Omental fat pad (tissue), 4 donors: ENCODE measurements around the gene APCDD1L. TPM values are rescaled to one million over a fixed set of nuclear protein-coding genes. Genes with fewer than 3 reads are reported as not detected.

Experiments used
- ATAC-seq: fragments of 150-250 bp; one replicate; pipeline ENCODE4 v1.9.1; 2016; ENCODE audit warnings: mild to moderate bottlenecking, moderate library complexity; ENCODE audit not compliant: low FRiP score
- DNase-seq: peaks from one replicate; pipeline ENCODE4 v3.0.0-alpha.2; 2019; ENCODE audit warnings: low spot score
- total RNA-seq, 4 donors: library from RNA; depleted of rRNA; stranded (reverse); fragments of >200 nt; gene quantifications; one replicate each; pipeline ENCODE4 v1.1.0, GENCODE V29; 2016
- TF ChIP-seq, protein P1 (sequence below), 3 donors: fragments of 450-650 bp; IDR thresholded peaks; one replicate each; pipeline ENCODE4 v1.5.1; 2016 to 2017; ENCODE audit warnings: antibody characterized with exemption in 3 of 3, mild to moderate bottlenecking in 3 of 3, moderate library complexity in 2 of 3

Gene APCDD1L
- total RNA-seq, 4 donors from 2014 or later: 0.19 TPM; not detected in 3

DNA sequence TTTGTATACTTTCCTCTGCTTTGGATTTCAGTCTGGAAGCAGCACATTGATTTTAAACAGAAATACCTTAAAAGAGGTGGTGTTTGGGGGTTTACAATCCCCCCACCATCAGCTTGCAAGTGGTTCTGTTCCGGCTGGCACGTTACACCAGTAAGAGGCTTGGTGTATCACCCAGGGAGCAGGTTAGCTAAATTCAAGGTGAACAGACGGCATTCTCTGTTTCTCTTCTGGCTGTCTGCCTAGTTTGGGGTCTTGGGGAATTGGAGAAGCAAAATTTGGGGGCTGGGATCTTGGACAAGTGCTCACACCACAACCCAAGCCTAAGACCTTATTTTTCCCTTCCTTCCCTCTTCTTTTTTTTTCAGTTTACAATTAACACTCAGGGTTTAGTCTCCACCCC, 7.5 kb upstream of the APCDD1L start:
- no peak for DNase-seq
- TF ChIP-seq, protein P1, sequence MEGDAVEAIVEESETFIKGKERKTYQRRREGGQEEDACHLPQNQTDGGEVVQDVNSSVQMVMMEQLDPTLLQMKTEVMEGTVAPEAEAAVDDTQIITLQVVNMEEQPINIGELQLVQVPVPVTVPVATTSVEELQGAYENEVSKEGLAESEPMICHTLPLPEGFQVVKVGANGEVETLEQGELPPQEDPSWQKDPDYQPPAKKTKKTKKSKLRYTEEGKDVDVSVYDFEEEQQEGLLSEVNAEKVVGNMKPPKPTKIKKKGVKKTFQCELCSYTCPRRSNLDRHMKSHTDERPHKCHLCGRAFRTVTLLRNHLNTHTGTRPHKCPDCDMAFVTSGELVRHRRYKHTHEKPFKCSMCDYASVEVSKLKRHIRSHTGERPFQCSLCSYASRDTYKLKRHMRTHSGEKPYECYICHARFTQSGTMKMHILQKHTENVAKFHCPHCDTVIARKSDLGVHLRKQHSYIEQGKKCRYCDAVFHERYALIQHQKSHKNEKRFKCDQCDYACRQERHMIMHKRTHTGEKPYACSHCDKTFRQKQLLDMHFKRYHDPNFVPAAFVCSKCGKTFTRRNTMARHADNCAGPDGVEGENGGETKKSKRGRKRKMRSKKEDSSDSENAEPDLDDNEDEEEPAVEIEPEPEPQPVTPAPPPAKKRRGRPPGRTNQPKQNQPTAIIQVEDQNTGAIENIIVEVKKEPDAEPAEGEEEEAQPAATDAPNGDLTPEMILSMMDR (IDR thresholded peaks at IDR 0.05): no peak
- ATAC-seq: no peak

DNA sequence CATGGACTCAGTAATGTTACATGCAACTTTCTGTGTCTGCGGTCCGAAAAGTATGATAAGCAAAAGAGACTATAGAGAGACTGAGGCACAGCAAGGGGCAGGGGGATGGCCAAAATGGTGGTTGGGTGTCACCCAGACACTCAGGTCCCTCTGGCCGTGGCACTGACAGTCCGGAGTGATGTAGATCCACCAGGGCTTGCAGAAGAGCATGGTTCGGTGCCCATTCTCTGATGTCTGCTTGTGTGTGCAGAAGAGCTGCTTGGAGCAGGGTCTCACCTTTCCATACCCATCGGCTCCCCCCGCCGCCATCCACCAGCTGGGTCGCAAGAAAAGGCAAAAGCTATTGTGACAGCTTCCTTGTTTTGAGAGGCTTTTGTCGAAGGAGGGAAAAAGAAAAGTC, 6.6 kb upstream of the APCDD1L start:
- TF ChIP-seq, protein P1 (IDR thresholded peaks at IDR 0.05): no peak
- no peak for DNase-seq
- no peak for ATAC-seq

DNA sequence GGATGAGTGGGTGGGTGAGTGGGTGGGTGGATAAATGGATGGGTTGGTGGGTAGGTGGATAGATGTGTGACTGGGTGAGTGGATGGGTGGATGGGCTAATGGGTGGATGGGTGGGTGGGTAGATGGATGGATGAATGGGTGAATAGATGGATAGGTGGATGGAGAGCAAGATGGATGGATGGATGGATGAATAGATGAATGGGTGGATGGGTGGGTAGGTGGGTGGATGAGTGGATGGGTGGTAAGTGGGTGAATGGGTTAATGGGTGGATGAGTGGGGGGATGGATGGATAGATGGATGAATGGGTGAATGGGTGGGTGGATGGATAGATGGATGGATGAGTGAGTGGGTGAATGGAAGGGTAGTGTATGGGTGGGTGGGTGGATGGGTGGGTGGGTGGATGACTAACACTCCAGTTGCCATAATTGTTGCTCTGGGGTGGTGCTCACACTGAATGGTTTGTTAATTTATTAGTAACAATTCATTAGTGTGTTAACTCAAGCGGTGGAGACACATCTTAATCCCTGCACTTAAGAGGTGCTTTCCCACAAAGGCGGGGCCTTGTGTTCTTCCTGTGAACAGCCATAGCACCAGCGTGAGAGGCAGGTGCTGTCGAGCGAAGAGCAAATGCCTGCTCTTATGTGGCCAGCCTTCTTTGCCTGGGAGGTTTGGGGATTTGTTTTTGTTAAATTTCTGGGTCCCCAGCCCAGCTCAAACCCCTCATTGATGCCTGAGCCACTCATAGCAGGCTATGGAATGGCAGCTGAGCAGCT, 4.9 kb upstream of the APCDD1L start:
- DNase-seq: no peak
- TF ChIP-seq, protein P1 (IDR thresholded peaks at IDR 0.05): no peak
- no peak for ATAC-seq

DNA sequence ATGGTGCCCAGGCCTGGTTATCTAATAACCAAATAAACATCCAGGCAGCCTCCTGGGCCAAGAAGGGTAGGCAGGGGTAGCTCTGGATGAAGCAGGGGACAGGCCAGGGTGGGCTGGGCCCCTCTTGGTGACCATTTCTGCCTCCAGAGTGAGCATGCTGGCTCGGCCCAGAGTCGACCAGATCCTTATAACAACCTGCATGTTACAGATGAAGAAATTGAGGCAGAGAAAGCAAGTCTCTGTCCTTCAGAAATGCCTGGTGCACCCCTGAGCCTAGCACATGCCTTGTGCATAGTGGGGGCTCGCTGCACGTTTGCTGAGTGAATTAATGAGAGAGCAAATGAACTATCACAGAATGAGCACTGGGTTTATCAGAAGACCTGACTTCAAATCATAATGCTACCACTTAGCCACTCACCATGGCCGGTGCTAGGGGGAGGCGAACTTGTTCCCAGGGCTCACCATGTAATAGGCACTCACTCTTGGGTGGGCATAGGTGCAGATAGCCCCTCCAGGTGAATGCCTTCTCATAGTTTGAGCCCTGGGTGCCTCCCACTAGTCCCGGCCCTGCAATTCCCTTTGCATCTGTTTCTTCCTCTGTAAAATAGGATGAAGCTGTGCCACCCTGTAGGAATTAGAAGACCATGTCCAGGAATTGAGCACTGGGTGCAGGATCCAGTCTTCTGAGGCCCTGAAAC, 3.8 kb upstream of the APCDD1L start:
- TF ChIP-seq, protein P1 (IDR thresholded peaks at IDR 0.05): no peak
- no peak for ATAC-seq
- no peak for DNase-seq

DNA sequence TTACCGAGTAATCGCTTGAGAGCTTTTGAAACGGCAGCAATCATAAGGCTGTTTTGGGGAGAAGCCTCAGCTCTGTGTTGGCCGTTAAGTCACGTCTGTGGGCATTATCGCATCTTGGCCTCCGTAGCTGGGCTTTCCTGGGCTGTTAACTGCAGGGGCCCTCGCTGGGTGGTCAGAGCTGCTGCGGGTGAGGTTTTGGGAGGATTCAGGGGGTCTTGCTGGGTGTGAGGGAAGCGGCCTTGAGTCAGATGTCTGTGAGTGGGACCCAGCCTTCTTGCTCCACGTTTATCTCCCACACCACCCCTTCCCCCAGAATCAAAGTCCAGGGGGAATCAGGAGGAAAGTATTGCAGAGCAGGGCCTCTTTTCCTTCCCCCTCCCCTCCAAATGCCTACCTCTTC, 3.2 kb upstream of the APCDD1L start:
- TF ChIP-seq, protein P1 (IDR thresholded peaks at IDR 0.05): no peak
- DNase-seq: no peak
- ATAC-seq: no peak

DNA sequence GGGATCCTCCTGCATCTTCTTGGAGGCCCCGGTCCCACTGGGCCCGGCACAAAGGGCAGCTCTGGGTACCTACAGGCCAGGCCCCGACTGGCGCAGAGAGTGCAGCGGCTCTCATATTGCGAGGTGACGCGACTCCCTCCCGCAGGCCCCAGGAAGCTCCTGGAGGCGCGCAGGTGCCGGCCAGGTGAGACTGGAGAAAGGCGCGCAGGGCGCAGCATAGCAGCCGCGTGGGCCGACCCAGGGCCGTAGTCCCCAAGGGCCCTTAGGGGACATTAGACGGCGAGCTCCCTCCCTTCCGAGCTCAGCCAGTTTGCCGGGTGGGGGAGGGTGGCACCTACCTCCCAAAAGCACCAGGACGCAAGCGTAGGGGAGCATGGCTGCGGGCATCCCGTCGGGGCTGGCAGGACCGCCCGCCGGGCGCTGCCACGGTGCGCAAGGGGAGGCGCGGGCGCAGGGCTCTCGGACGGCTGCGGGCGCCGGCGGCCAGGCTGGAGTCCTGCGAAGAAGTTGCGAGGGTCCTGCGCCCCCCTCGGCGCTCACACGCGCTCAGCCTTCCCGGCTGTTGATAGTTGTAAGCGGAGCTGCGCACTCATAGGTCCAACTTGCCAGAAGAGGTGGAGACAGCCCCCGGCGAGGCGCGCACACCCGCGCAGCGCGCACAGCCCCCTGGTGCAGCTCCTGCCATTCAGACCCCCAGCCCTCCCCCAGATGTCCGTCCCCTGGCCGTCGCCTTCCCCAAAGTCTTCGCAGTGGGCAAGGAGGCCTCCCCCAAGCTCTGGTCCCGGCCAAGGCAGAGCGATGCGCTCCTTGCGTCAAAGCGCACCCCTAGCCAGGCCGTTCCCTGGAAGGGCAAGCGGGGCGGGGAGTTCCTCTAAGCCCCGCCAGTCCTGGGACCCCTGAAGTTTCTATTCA, 622 bp downstream of the APCDD1L start:
- DNase-seq (no peak), ATAC-seq (no peak)
- TF ChIP-seq, protein P1 (IDR thresholded peaks at IDR 0.05): no peak
